ENCODE data around the gene MTFP1.

- TF ChIP-seq FOXM1 (IDR thresholded peaks at IDR 0.05; ENCODE audit: borderline replicate concordance) (no peak), FOXK2 (IDR thresholded peaks at IDR 0.05) (no peak), BHLHE40 (IDR thresholded peaks at IDR 0.05; ENCODE audit: borderline replicate concordance) (no peak), ELF4 (IDR thresholded peaks at IDR 0.05) (no peak), SP1 (IDR thresholded peaks at IDR 0.05) (no peak), LEF1 (IDR thresholded peaks at IDR 0.05; ENCODE audit: borderline replicate concordance) (no peak), HDGF (IDR thresholded peaks at IDR 0.05; ENCODE audit: borderline replicate concordance) (no peak)
- TF ChIP-seq, protein P1, sequence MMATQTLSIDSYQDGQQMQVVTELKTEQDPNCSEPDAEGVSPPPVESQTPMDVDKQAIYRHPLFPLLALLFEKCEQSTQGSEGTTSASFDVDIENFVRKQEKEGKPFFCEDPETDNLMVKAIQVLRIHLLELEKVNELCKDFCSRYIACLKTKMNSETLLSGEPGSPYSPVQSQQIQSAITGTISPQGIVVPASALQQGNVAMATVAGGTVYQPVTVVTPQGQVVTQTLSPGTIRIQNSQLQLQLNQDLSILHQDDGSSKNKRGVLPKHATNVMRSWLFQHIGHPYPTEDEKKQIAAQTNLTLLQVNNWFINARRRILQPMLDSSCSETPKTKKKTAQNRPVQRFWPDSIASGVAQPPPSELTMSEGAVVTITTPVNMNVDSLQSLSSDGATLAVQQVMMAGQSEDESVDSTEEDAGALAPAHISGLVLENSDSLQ (IDR thresholded peaks at IDR 0.05), result no peak
These were observed 32.4 kb downstream of the MTFP1 start for GRCh38 chr22:30457981-30458380.

All from HEK293T (cell line).